ENCODE results near the gene OR5M10. TPM values are rescaled to one million over a fixed set of nuclear protein-coding genes. Genes with fewer than 3 reads are reported as not detected.
"Not testable (repeated sequence)": the region's sequence is repeated elsewhere in the genome, so short reads cannot be mapped to it uniquely, and the experiment has no call there.

Gene OR5M10
- polyA plus RNA-seq, 2 of the 4 experiments (the other 2 are of a cell fraction), result not detected

DNA sequence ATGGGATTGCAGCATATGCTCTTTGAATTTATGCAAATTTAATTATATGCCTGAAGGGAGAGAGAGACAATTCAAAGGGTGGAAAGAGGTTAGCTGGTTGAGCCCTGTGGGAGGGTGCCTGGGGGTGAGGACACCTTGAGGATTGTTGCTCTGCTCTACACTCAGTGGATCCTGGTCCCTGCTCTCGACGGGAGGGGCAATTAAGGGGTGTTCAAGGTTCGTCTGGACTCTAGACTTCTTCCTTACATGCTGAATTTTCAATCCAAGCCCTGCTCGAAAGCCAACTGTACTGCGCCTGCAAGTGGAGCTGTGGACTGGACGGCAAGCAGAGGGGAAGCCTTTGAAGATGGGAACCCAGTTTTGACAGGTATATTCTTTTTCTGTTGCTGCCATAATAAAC is 18.9 kb downstream of the OR5M10 start:
- no peak overlapping the region for H3K27ac ChIP-seq
- WGBS (ENCODE audit: missing lambda C conversion rate), result 6% methylated on average over 6 of the region's 6 CpGs
- no peak for FAIRE-seq
- DNase-seq (ENCODE audit: low read depth in 1 of 2, low spot score in 1 of 2), result no peak
- TF ChIP-seq GATA3 (IDR thresholded peaks at IDR 0.05; ENCODE audit: borderline replicate concordance), result no peak
- TF ChIP-seq HOXB13 (CRISPR knock-in tag; IDR thresholded peaks at IDR 0.05; ENCODE audit: low read depth), result no peak
- TF ChIP-seq RAD21 (conservative IDR thresholded peaks at IDR 0.05 in 1 of 2, IDR thresholded peaks at IDR 0.05 in 1 of 2), result no peak
- no peak for TF ChIP-seq RARB (CRISPR knock-in tag; IDR thresholded peaks at IDR 0.05)
- no peak for TF ChIP-seq HEYL (CRISPR knock-in tag; IDR thresholded peaks at IDR 0.05)
- TF ChIP-seq MAFK (IDR thresholded peaks at IDR 0.05; ENCODE audit: partially characterized antibody), result no peak
- no peak for TF ChIP-seq MAZ (IDR thresholded peaks at IDR 0.05; ENCODE audit: borderline replicate concordance, low read depth, low read length)
- TF ChIP-seq EP300 (IDR thresholded peaks at IDR 0.05), result no peak
- TF ChIP-seq, protein P1, sequence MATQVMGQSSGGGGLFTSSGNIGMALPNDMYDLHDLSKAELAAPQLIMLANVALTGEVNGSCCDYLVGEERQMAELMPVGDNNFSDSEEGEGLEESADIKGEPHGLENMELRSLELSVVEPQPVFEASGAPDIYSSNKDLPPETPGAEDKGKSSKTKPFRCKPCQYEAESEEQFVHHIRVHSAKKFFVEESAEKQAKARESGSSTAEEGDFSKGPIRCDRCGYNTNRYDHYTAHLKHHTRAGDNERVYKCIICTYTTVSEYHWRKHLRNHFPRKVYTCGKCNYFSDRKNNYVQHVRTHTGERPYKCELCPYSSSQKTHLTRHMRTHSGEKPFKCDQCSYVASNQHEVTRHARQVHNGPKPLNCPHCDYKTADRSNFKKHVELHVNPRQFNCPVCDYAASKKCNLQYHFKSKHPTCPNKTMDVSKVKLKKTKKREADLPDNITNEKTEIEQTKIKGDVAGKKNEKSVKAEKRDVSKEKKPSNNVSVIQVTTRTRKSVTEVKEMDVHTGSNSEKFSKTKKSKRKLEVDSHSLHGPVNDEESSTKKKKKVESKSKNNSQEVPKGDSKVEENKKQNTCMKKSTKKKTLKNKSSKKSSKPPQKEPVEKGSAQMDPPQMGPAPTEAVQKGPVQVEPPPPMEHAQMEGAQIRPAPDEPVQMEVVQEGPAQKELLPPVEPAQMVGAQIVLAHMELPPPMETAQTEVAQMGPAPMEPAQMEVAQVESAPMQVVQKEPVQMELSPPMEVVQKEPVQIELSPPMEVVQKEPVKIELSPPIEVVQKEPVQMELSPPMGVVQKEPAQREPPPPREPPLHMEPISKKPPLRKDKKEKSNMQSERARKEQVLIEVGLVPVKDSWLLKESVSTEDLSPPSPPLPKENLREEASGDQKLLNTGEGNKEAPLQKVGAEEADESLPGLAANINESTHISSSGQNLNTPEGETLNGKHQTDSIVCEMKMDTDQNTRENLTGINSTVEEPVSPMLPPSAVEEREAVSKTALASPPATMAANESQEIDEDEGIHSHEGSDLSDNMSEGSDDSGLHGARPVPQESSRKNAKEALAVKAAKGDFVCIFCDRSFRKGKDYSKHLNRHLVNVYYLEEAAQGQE (IDR thresholded peaks at IDR 0.05), result no peak
- TF ChIP-seq KDM1A (IDR thresholded peaks at IDR 0.05; ENCODE audit: low read depth), result no peak
- TF ChIP-seq CBX8 (IDR thresholded peaks at IDR 0.05), result no peak
- no peak overlapping the region for H3K4me3 ChIP-seq
- CTCF ChIA-PET, result no interaction called here
- H3K4me1 ChIP-seq, result no peaks in the 10 kb centered on the region
- POLR2A ChIA-PET, result no interaction called here
- ATAC-seq, result no peak
- no peaks in the 10 kb centered on the region for H3K9me3 ChIP-seq
- no peak overlapping the region for H3K4me2 ChIP-seq

DNA sequence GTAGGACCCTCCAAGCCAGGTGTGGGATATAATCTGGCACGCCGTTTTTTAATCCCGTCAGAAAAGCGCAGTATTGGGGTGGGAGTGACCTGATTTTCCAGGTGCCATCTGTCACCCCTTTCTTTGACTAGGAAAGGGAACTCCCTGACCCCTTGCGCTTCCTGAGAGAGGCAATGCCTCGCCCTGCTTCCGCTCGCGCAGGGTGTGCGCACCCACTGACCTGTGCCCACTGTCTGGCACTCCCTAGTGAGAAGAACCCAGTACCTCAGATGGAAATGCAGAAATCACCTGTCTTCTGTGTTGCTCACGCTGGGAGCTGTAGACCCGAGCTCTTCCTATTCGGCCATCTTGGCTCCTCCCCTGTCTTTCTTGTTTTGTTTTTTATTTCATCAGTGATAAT is 22.8 kb downstream of the OR5M10 start:
- ATAC-seq; H3K4me3 ChIP-seq; FAIRE-seq; CTCF ChIA-PET; H3K9me3 ChIP-seq; H3K4me1 ChIP-seq; H3K27ac ChIP-seq; POLR2A ChIA-PET; H3K4me2 ChIP-seq; DNase-seq (ENCODE audit: low read depth in 1 of 2, low spot score in 1 of 2): not testable (repeated sequence)
- 43% methylated on average over 13 of the region's 13 CpGs for WGBS (ENCODE audit: missing lambda C conversion rate)

DNA sequence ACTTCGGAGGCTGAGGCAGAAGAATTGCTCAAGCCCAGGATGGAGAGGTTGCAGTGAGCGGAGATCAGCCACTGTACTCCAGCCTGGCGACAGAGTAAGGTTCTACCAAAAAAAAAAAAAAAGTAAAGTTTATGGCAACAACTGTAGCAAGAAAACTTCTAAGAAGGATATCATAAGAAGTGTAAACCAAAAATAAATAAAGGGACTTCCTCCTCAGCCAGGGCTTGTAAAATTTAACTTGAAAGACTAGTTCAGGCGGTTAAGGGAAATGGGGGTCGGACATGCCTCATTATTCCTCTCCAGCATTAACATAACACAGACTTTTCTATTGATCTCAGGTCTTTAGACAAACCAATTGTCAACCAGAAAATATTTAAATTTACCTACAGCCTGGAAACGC is 32.0 kb downstream of the OR5M10 start:
- FAIRE-seq (no peak), DNase-seq (ENCODE audit: low read depth in 1 of 2, low spot score in 1 of 2) (no peak), ATAC-seq (no peak)
- Histone ChIP-seq H3K4me1 (no peaks in the 10 kb centered on the region), H3K4me2 (no peak overlapping the region), H3K4me3 (no peak overlapping the region), H3K27ac (no peak overlapping the region), H3K9me3 (no peaks in the 10 kb centered on the region)
- ChIA-PET POLR2A (no interaction called here), CTCF (no interaction called here)
- TF ChIP-seq ZNF302 (CRISPR knock-in tag; IDR thresholded peaks at IDR 0.05) (no peak), PHF8 (IDR thresholded peaks at IDR 0.05; ENCODE audit: borderline replicate concordance, low read depth) (no peak), RNF2 (IDR thresholded peaks at IDR 0.05; ENCODE audit: borderline replicate concordance, low read depth) (no peak), HOXB5 (CRISPR knock-in tag; IDR thresholded peaks at IDR 0.05) (no peak), TP53 (CRISPR knock-in tag; IDR thresholded peaks at IDR 0.05) (no peak), BCL3 (IDR thresholded peaks at IDR 0.05) (no peak), NPAS2 (CRISPR knock-in tag; IDR thresholded peaks at IDR 0.05; ENCODE audit: borderline replicate concordance) (no peak)
- 9% methylated on average over 6 of the region's 6 CpGs for WGBS (ENCODE audit: missing lambda C conversion rate)

Data from A549 (cell line).